Measurements from ENCODE around the gene ZSWIM1. TPM values are rescaled to one million over a fixed set of nuclear protein-coding genes. Genes with fewer than 3 reads are reported as not detected.

The ZSWIM1 gene
- total and polyA plus RNA-seq, 2 of the 8 experiments (the other 6 are each of a cell fraction or from before 2014, with no cell fraction given) = 14.1 to 15.6 TPM

DNA sequence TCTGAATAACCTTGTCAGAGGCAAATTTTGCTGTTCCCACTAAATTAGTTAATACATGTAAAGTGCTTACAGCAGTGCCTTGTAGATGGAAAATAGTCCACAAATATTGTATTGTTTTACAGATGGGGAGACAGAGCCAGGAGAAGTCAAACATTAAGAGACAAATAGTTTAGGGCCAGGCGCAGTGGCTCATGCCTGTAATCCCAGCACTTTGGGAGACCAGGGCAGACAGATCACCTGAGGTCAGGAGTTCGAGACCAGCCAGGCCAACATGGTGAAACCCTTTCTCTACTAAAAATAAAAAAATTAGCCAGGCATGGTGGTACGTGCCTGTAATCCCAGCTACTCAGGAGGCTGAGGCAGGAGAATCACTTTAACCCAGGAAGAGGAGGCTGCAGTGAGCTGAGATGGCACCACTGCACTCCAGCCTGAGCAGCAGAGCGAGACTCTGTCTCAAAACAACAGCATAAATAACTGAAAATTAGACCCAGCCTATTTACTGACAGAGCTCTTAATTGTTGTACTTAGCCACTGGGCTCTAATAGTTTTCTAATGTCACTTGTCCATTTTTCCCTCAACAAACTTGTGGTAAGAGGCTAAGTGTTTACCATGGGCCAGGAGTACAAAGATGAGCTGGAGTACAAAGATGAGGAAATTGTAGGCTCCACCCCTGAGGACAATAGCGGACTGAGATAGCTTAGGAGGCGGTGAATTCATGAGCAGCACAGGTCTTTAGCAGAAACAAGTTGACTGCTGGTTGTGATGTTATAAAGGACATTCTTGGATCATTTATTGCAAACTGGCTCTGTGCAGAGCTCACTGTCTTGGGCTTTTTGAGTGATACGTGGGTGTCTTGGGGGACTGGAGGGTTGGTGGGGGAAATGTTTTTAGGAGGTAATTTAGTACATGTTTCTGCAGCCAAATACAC is 17.2 kb upstream of the ZSWIM1 start:
- Histone ChIP-seq H3K9ac (replicated peaks in 1 of 4; ENCODE audit: extremely low read depth in 1 of 4, low read depth in 3 of 4, low read length in 3 of 4) (no peak overlapping the region), H4K20me1 (replicated peaks in 1 of 2; ENCODE audit: control insufficient read depth in 1 of 2, insufficient read depth in 2 of 2, low read length in 2 of 2) (no peaks in the 10 kb centered on the region), H3K18ac (ENCODE audit: extremely low read depth, low read length) (no peak overlapping the region), H2AFZ (ENCODE audit: low read length) (no peak overlapping the region), H3K9me3 (ENCODE audit: insufficient read depth in 2 of 2, low read depth in 1 of 2, low read length in 1 of 2) (no peaks in the 10 kb centered on the region), H2BK120ac (replicated peaks; ENCODE audit: low read depth, low read length) (no peak overlapping the region), H4K8ac (ENCODE audit: extremely low read depth, insufficient read depth, low read length) (no peak overlapping the region), H3K27me3 (replicated peaks in 1 of 4; ENCODE audit: control insufficient read depth in 3 of 4, extremely low read depth in 1 of 4, insufficient read depth in 3 of 4, low read length in 3 of 4) (no peaks in the 10 kb centered on the region), H3K79me2 (ENCODE audit: control insufficient read depth in 1 of 2, insufficient read depth in 2 of 2, low read length in 2 of 2) (peaks cover 0 to 3% of the 10 kb centered on the region in 2 experiments; a peak in 1 of 4 replicates), H3K14ac (ENCODE audit: insufficient read length) (no peak overlapping the region), H2BK15ac (ENCODE audit: low read length) (no peak overlapping the region), H3K79me1 (ENCODE audit: low read depth, low read length) (no peaks in the 10 kb centered on the region), H3K56ac (replicated peaks; ENCODE audit: insufficient read length, low read depth, low read length) (no peak overlapping the region), H3K23ac (ENCODE audit: insufficient read length) (no peak overlapping the region), H3K27ac (ENCODE audit: low read depth, low read length) (no peak overlapping the region), H2BK20ac (ENCODE audit: low read length) (no peak overlapping the region), H4K91ac (replicated peaks; ENCODE audit: insufficient read length, low read length) (no peak overlapping the region), H2BK12ac (ENCODE audit: low read depth, low read length) (no peak overlapping the region), H3K36me3 (ENCODE audit: control insufficient read depth in 2 of 4, insufficient read depth in 4 of 4, low read length in 3 of 4) (no peaks in the 10 kb centered on the region; a peak in 1 of 8 replicates), H3K4me1 (replicated peaks in 1 of 4; ENCODE audit: control insufficient read depth in 3 of 4, insufficient read depth in 4 of 4, low read length in 3 of 4) (peaks cover 0 to 6% (median 0%) of the 10 kb centered on the region in 4 experiments; a peak in 2 of 7 replicates), H3K4ac (replicated peaks; ENCODE audit: insufficient read length, low read depth, low read length) (no peak overlapping the region), H4K5ac (ENCODE audit: insufficient read length, low read depth, low read length) (no peak overlapping the region), H3K4me2 (ENCODE audit: insufficient read depth in 1 of 2, low read depth in 2 of 2, low read length in 2 of 2) (no peak overlapping the region), H2AK5ac (ENCODE audit: low read depth, low read length) (no peak overlapping the region), H2BK5ac (ENCODE audit: low read depth, low read length) (no peak overlapping the region), H3K4me3 (ENCODE audit: extremely low read depth in 1 of 4, insufficient read depth in 2 of 4, low read depth in 3 of 4, low read length in 4 of 4) (no peak overlapping the region), H3K23me2 (ENCODE audit: low read depth, low read length) (no peaks in the 10 kb centered on the region)
- ChIA-PET CTCF (ENCODE audit: partially characterized antibody) (interaction anchor here (0.5 to 1.5 kb wide), 3 partner anchors 26 to 31 kb away, joined by 3 to 5 read pairs (median 3); no protein-coding TSS in a partner anchor), POLR2A (ENCODE audit: partially characterized antibody) (interaction anchor here (0.6 to 1.7 kb wide), 7 partner anchors 11 to 118 kb away, joined by 3 to 6 read pairs (median 4); partner anchors contain the start of gene ZSWIM1)
- FAIRE-seq (no peak), DNase-seq (ENCODE audit: low read depth in 1 of 2, low spot score in 2 of 2) (no peak)
- TF ChIP-seq ZNF274 (IDR thresholded peaks at IDR 0.05; ENCODE audit: borderline replicate concordance, extremely low read depth, low read length) (no peak), FOSL1 (IDR thresholded peaks at IDR 0.05; ENCODE audit: insufficient read depth, low read depth, low read length) (no peak), SIN3A (conservative IDR thresholded peaks at IDR 0.05 in 1 of 2, IDR thresholded peaks at IDR 0.05 in 1 of 2; ENCODE audit: low read depth in 1 of 2, low read length in 2 of 2) (no peak), SP4 (IDR thresholded peaks at IDR 0.05; ENCODE audit: low read length) (no peak), POU5F1 (IDR thresholded peaks at IDR 0.05; ENCODE audit: low read depth, low read length) (no peak), POLR2AphosphoS5 (IDR thresholded peaks at IDR 0.05; ENCODE audit: low read depth, low read length) (no peak), CHD1 (IDR thresholded peaks at IDR 0.05; ENCODE audit: low read depth, low read length) (no peak), ATF3 (IDR thresholded peaks at IDR 0.05; ENCODE audit: insufficient read depth, low read depth, low read length) (no peak), NRF1 (IDR thresholded peaks at IDR 0.05; ENCODE audit: low read depth, low read length) (no peak), CBX5 (IDR thresholded peaks at IDR 0.05; ENCODE audit: low read depth, low read length) (no peak)
- WGBS, 2 experiments (ENCODE audit: extremely low coverage in 1 of 2, insufficient coverage in 1 of 2, insufficient read length in 1 of 2, insufficient replicate concordance in 2 of 2, low coverage in 1 of 2, low lambda C conversion rate in 2 of 2, missing lambda C conversion rate in 1 of 2) = 85% methylated on average over 7 of the region's 7 CpGs; no CpG with 5 or more reads in 1 of the 2 experiments

Measured in H1 (cell line).